H1 (cell line): ENCODE measurements around the gene LRG1. TPM values are rescaled to one million over a fixed set of nuclear protein-coding genes. Genes with fewer than 3 reads are reported as not detected.

ENCODE experiments used
- SAP30 ChIP-seq: fragments of 300-600 bp; sonication (generic); IDR thresholded peaks from 2 replicates; pipeline ENCODE4 v1.7.1; 2012; ENCODE audit warnings: low read length, moderate library complexity, mild to moderate bottlenecking, inconsistent platforms; ENCODE audit not compliant: insufficient read depth, insufficient replicate concordance
- SP2 ChIP-seq: IDR thresholded peaks from 2 replicates; pipeline ENCODE4 v1.6.1; 2012; ENCODE audit warnings: mild to moderate bottlenecking, low read length, inconsistent platforms
- polyA plus RNA-seq, 7 experiments: library from polyadenylated mRNA; depleted of rRNA in 3 of 7; stranded (reverse) in 5 of 7; unstranded in 2 of 7; fragments of >200 nt in 5 of 7; fragments of 200-250 nt in 2 of 7; gene quantifications; 1 replicate in 5 of 7; 2 replicates in 1 of 7; 4 replicates in 1 of 7; pipeline versions ENCODE4 v1.2.1 to v1.2.3, GENCODE V29; 2011 to 2013; ENCODE audit warnings: missing spikeins in 2 of 7, mixed read lengths in 2 of 7
- total RNA-seq: library from RNA; stranded (reverse); fragmentation: NEBNext Ultra II Directional; extraction: Animal tissue kit (Norgen Biotek cat#: 25700); gene quantifications from 2 replicates; pipeline ENCODE4 v1.2.1, GENCODE V29; 2021
- TF ChIP-seq, protein P1 (sequence below): fragments of 300-600 bp; sonication (generic); IDR thresholded peaks from 2 replicates; pipeline ENCODE4 v1.7.1; 2012; ENCODE audit warnings: low read length, moderate library complexity, mild to moderate bottlenecking, inconsistent platforms; ENCODE audit not compliant: insufficient replicate concordance

The LRG1 gene
- total and polyA plus RNA-seq, 2 of the 8 experiments (the other 6 are each of a cell fraction or from before 2014, with no cell fraction given) = 0.48 to 0.79 TPM

DNA sequence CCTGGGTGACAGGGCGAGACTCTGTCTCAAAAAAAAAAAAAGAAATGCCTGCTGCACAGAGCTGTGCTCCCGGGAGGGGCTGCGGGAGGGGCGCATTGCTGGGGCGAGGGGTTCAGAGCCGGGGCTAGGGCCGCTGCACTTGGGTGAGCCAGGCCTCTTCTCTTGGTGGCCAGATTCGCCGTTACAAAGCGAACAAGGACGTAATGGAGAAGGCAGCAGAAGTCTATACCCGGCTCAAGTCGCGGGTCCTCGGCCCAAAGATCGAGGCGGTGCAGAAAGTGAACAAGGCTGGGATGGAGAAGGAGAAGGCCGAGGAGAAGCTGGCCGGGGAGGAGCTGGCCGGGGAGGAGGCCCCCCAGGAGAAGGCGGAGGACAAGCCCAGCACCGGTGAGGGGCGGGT is 40.5 kb downstream of the LRG1 start (continued):
- TF ChIP-seq SP2 = no peak
- TF ChIP-seq SAP30 = no peak
- TF ChIP-seq, protein P1, sequence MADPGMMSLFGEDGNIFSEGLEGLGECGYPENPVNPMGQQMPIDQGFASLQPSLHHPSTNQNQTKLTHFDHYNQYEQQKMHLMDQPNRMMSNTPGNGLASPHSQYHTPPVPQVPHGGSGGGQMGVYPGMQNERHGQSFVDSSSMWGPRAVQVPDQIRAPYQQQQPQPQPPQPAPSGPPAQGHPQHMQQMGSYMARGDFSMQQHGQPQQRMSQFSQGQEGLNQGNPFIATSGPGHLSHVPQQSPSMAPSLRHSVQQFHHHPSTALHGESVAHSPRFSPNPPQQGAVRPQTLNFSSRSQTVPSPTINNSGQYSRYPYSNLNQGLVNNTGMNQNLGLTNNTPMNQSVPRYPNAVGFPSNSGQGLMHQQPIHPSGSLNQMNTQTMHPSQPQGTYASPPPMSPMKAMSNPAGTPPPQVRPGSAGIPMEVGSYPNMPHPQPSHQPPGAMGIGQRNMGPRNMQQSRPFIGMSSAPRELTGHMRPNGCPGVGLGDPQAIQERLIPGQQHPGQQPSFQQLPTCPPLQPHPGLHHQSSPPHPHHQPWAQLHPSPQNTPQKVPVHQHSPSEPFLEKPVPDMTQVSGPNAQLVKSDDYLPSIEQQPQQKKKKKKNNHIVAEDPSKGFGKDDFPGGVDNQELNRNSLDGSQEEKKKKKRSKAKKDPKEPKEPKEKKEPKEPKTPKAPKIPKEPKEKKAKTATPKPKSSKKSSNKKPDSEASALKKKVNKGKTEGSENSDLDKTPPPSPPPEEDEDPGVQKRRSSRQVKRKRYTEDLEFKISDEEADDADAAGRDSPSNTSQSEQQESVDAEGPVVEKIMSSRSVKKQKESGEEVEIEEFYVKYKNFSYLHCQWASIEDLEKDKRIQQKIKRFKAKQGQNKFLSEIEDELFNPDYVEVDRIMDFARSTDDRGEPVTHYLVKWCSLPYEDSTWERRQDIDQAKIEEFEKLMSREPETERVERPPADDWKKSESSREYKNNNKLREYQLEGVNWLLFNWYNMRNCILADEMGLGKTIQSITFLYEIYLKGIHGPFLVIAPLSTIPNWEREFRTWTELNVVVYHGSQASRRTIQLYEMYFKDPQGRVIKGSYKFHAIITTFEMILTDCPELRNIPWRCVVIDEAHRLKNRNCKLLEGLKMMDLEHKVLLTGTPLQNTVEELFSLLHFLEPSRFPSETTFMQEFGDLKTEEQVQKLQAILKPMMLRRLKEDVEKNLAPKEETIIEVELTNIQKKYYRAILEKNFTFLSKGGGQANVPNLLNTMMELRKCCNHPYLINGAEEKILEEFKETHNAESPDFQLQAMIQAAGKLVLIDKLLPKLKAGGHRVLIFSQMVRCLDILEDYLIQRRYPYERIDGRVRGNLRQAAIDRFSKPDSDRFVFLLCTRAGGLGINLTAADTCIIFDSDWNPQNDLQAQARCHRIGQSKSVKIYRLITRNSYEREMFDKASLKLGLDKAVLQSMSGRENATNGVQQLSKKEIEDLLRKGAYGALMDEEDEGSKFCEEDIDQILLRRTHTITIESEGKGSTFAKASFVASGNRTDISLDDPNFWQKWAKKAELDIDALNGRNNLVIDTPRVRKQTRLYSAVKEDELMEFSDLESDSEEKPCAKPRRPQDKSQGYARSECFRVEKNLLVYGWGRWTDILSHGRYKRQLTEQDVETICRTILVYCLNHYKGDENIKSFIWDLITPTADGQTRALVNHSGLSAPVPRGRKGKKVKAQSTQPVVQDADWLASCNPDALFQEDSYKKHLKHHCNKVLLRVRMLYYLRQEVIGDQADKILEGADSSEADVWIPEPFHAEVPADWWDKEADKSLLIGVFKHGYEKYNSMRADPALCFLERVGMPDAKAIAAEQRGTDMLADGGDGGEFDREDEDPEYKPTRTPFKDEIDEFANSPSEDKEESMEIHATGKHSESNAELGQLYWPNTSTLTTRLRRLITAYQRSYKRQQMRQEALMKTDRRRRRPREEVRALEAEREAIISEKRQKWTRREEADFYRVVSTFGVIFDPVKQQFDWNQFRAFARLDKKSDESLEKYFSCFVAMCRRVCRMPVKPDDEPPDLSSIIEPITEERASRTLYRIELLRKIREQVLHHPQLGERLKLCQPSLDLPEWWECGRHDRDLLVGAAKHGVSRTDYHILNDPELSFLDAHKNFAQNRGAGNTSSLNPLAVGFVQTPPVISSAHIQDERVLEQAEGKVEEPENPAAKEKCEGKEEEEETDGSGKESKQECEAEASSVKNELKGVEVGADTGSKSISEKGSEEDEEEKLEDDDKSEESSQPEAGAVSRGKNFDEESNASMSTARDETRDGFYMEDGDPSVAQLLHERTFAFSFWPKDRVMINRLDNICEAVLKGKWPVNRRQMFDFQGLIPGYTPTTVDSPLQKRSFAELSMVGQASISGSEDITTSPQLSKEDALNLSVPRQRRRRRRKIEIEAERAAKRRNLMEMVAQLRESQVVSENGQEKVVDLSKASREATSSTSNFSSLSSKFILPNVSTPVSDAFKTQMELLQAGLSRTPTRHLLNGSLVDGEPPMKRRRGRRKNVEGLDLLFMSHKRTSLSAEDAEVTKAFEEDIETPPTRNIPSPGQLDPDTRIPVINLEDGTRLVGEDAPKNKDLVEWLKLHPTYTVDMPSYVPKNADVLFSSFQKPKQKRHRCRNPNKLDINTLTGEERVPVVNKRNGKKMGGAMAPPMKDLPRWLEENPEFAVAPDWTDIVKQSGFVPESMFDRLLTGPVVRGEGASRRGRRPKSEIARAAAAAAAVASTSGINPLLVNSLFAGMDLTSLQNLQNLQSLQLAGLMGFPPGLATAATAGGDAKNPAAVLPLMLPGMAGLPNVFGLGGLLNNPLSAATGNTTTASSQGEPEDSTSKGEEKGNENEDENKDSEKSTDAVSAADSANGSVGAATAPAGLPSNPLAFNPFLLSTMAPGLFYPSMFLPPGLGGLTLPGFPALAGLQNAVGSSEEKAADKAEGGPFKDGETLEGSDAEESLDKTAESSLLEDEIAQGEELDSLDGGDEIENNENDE = no peak
